GM12801 (cell line): Measurements from ENCODE around the gene TNRC6C.

Experiments
- CTCF ChIP-seq: IDR thresholded peaks from one replicate; pipeline ENCODE4 v1.5.1; 2011; ENCODE audit warnings: control low read depth; ENCODE audit not compliant: insufficient read length; ENCODE audit errors: extremely low read depth

The TNRC6C gene

GRCh38 chr17:77916703-77917481 is 41.6 kb upstream of the TNRC6C start:
- no peak for TF ChIP-seq CTCF

GRCh38 chr17:77919276-77919675 is 39.2 kb upstream of the TNRC6C start:
- no peak for TF ChIP-seq CTCF

DNA sequence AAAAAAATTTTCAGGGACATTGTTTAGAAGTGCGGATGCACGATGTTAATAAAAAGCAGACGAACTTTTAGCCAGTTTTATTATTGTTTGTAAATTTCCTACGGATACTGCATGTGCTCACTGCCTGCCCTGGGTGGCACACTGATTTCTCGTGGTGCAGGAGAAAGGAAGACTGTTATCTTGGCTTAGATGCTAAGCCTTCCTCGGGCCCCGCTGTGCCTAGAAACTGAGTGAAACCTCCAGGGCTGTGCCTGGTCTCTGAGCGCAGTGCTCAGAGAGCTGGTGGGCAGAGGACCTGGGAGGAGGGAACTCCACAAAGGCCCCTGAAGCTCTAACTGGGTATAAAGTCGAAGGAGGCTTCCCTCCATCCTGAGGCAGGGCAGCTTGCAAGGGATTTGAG is 35.4 kb upstream of the TNRC6C start:
- no peak for TF ChIP-seq CTCF

- no peak for TF ChIP-seq CTCF
Observed at GRCh38 chr17:77923776-77924513, 34.6 kb upstream of the TNRC6C start.

DNA sequence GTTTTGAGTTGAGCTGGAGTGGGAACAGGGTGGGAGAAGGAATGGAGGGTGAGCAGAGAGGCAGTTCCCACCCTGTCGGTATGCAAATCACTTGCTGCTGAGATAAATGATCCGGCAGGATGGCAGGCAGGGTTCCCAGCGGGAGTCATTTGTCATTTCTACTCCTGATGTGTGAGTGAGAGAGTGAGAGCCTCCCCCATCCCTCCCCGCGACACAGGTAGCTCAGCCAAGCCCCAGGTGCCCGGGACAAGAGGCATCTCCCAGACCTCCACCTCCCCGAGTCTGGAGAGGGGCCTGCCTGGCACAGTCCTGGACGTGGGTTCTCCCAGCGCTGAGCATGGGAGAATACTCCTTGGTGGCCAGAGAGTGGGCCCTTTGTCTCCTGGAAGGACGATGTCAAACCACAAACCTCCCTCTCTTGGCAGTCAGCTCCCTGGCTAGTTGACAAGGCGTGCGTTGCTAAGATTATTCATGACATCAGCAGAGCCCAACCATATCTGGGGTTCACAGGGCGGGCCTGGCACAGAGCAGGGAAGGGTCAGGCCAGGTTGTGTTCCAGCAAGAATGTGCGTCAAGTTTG is 33.7 kb upstream of the TNRC6C start:
- TF ChIP-seq CTCF: no peak

DNA sequence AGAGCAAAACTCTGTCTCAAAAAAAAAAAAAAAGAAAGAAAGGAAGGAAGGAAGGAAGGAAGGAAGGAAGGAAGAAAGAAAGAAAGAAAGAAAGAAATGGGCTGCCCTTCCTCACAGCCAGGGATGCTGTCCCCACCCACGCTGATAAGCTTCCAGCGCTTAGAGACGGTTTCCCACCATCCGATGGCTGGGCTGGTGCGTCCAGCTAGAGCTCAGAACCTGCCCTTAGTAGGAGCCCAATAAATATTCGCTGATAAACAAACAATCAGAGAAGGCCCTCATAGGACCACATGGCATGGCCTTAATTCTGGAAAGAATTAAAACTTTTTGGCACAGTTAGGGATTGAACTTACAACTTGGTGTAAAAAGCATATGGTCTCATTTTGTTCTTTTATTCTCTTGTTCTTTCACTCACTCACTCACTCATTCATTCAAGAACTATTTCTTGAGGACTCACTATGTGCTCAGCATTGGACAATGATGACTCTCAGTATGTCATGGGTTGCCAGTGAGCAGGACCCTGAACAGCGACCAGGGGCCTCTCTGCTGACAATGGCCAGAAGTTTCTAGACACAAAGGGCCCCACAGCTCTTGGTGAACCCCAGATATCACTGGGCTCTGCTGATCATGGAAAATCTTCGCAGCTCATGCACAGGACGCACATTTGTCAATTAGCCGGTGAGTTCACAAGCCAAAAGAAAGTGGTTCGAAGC is 32.5 kb upstream of the TNRC6C start:
- TF ChIP-seq CTCF: no peak

DNA sequence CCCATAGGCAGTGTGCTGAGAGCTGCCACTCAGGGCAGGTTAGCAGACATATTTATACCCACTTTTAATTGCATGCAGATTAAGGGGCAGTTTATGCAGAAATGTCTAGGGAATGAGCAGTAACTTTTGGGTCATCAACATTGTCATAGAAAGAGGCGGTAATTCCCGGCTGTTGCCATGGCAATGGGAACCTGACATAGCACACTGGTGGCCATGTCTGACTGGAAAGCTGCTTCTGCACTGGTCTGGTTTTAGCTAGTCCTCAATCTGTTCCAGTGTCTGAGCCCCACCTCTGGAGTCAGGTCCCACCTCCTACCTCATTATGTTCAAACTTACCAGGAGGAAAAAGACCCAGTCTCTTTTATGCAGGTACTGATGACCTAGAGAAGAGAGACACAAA is 31.5 kb upstream of the TNRC6C start:
- TF ChIP-seq CTCF: no peak
